Endothelial cell of umbilical vein (primary cell): ENCODE results near the gene ARHGEF10L. TPM values are rescaled to one million over a fixed set of nuclear protein-coding genes. Genes with fewer than 3 reads are reported as not detected.

Experiments used
- BruUV-seq: library from RNA; stranded (reverse); fragments of 400-500 nt; replicated peaks from 2 replicates; lab custom pipeline; 2021; lab: Mats Ljungman, UMichigan
- CTCF ChIA-PET: fragments of 300-600, 350-600 bp; sonication (Branson Sonifier 250); formaldehyde crosslinking; loops from one replicate; lab custom pipeline; 2021; ENCODE audit warnings: antibody characterized with exemption, inconsistent platforms; lab: Charles Lee
- POLR2A ChIA-PET: fragments of 300-600, 350-600 bp; sonication (Branson Sonifier 250); formaldehyde crosslinking; loops from one replicate; lab custom pipeline; 2021; ENCODE audit warnings: antibody characterized with exemption, inconsistent platforms; lab: Charles Lee
- DNase-seq: peaks from one replicate; pipeline ENCODE4 v3.0.0-alpha.2; 2011; ENCODE audit warnings: low read depth, low spot score
- FAIRE-seq: peaks from 2 replicates; lab custom pipeline; 2011; peaks lifted over from hg19 to GRCh38; lab: Jason Lieb, UNC
- H2AFZ ChIP-seq: 2 replicates; pipeline ENCODE4 v1.6.0; 2012; ENCODE audit warnings: low read depth, low read length, control low read depth, inconsistent platforms
- H3K27ac ChIP-seq: 2 replicates; pipeline ENCODE4 v1.5.1; 2011; ENCODE audit warnings: low read depth, mild to moderate bottlenecking, control low read depth, low read length, moderate library complexity; ENCODE audit not compliant: insufficient read depth
- H3K27me3 ChIP-seq, 2 experiments: 2 replicates each; pipeline versions ENCODE4 v1.6.0 to v1.6.1; 2011; ENCODE audit warnings: low read length in 2 of 2, mixed read lengths in 1 of 2; ENCODE audit not compliant: control insufficient read depth in 2 of 2, insufficient read depth in 2 of 2
- H3K36me3 ChIP-seq, 2 experiments: 2 replicates in 1 of 2; 3 replicates in 1 of 2; pipeline ENCODE4 v1.5.1; 2011; ENCODE audit warnings: low read length in 2 of 2, mild to moderate bottlenecking in 1 of 2, moderate library complexity in 1 of 2; ENCODE audit not compliant: control insufficient read depth in 2 of 2, insufficient read depth in 2 of 2; ENCODE audit errors: extremely low read depth in 1 of 2
- H3K4me1 ChIP-seq: 3 replicates; pipeline ENCODE4 v1.5.1; 2011; ENCODE audit warnings: mild to moderate bottlenecking, low read length; ENCODE audit not compliant: control insufficient read depth, insufficient read depth; ENCODE audit errors: extremely low read depth
- H3K4me2 ChIP-seq: 2 replicates; pipeline ENCODE4 v1.6.1; 2011; ENCODE audit warnings: low read length, control low read depth, mixed read lengths; ENCODE audit not compliant: insufficient read depth
- H3K4me3 ChIP-seq, 3 experiments: fragments of 200-600 bp in 1 of 3; sonication (generic), shearing (Covaris generic) in 1 of 3; replicated peaks in 1 of 3; 2 replicates each; pipeline ENCODE4 v1.5.1; 2011 to 2016; ENCODE audit warnings: control low read depth in 3 of 3, low read length in 3 of 3, mild to moderate bottlenecking in 2 of 3, inconsistent platforms in 1 of 3, low read depth in 1 of 3, moderate library complexity in 1 of 3; ENCODE audit not compliant: insufficient read depth in 1 of 3
- H3K79me2 ChIP-seq: 2 replicates; pipeline ENCODE4 v1.6.0; 2012; ENCODE audit warnings: low read length, inconsistent platforms; ENCODE audit not compliant: control insufficient read depth, insufficient read depth
- H3K9ac ChIP-seq: replicated peaks from 2 replicates; pipeline ENCODE3; 2011; ENCODE audit warnings: low read length, control low read depth; ENCODE audit not compliant: insufficient read depth; ENCODE audit errors: extremely low read depth
- H3K9me1 ChIP-seq: replicated peaks from 3 replicates; pipeline ENCODE4 v1.6.0; 2011; ENCODE audit warnings: mild to moderate bottlenecking, low read length; ENCODE audit not compliant: control insufficient read depth, insufficient read depth; ENCODE audit errors: extremely low read depth
- H3K9me3 ChIP-seq: replicated peaks from 2 replicates; pipeline ENCODE4 v1.5.1; 2012; ENCODE audit warnings: low read length, inconsistent platforms; ENCODE audit not compliant: control insufficient read depth, insufficient read depth
- H4K20me1 ChIP-seq: replicated peaks from 2 replicates; pipeline ENCODE3; 2011; ENCODE audit warnings: mild to moderate bottlenecking, low read length; ENCODE audit not compliant: control insufficient read depth, insufficient read depth; ENCODE audit errors: extremely low read depth
- CTCF ChIP-seq, 2 donors: IDR thresholded peaks; 1 replicate in 1 of 2; 2 replicates in 1 of 2; pipeline ENCODE4 v1.5.1; 2011; ENCODE audit warnings: low read length in 2 of 2, mild to moderate bottlenecking in 2 of 2, moderate library complexity in 2 of 2, control low read depth in 1 of 2, inconsistent platforms in 1 of 2, low read depth in 1 of 2; ENCODE audit not compliant: insufficient read depth in 1 of 2; ENCODE audit errors: extremely low read depth in 1 of 2
- EZH2 ChIP-seq: IDR thresholded peaks from 2 replicates; pipeline ENCODE4 v1.6.1; 2012; ENCODE audit warnings: borderline replicate concordance, low read depth, mild to moderate bottlenecking, moderate library complexity, low read length, inconsistent platforms; ENCODE audit not compliant: severe bottlenecking
- FOS ChIP-seq: IDR thresholded peaks from 2 replicates; pipeline ENCODE4 v1.6.1; 2011; ENCODE audit warnings: mild to moderate bottlenecking, low read length, moderate library complexity, borderline replicate concordance; ENCODE audit not compliant: insufficient read depth
- GATA2 ChIP-seq: IDR thresholded peaks from 2 replicates; pipeline ENCODE4 v1.7.0; 2011; ENCODE audit warnings: low read depth, mild to moderate bottlenecking, moderate library complexity, mixed read lengths, low read length; ENCODE audit not compliant: insufficient read length, insufficient read depth
- JUN ChIP-seq: IDR thresholded peaks from 2 replicates; pipeline ENCODE4 v1.6.1; 2011; ENCODE audit warnings: borderline replicate concordance, low read depth; ENCODE audit not compliant: insufficient read length, insufficient read depth
- MAX ChIP-seq: IDR thresholded peaks from 2 replicates; pipeline ENCODE4 v1.6.1; 2011; ENCODE audit not compliant: insufficient read depth, insufficient read length
- MYC ChIP-seq: IDR thresholded peaks from one replicate; pipeline ENCODE4 v1.6.1; 2011; ENCODE audit warnings: mild to moderate bottlenecking, low read depth, low read length
- POLR2A ChIP-seq: IDR thresholded peaks from 2 replicates; pipeline ENCODE4 v1.6.1; 2012; ENCODE audit warnings: low read depth, mild to moderate bottlenecking, control low read depth, low read length
- POLR2AphosphoS5 ChIP-seq: IDR thresholded peaks from 2 replicates; pipeline ENCODE4 v1.6.1; 2012; ENCODE audit warnings: low read depth, mild to moderate bottlenecking, control low read depth, low read length, moderate library complexity; ENCODE audit not compliant: insufficient read depth
- dilution Hi-C: fragments of 300-500 bp; cut with MboI; formaldehyde crosslinking; loops from one replicate; pipeline ENCODE4 v1.15.0; 2019; ENCODE audit warnings: low sequenced_read_pairs; ENCODE audit not compliant: extremely low pct_ligation_motif_present
- intact Hi-C: fragments of 100-400 bp; cut with micrococcal nuclease; formaldehyde crosslinking; loops from one replicate; pipeline ENCODE4 v1.10.0; 2022
- polyA plus RNA-seq, 4 experiments: library from polyadenylated mRNA; depleted of rRNA in 3 of 4; stranded (reverse) in 3 of 4; unstranded in 1 of 4; fragments of >200 nt; gene quantifications; 2 replicates each; pipeline versions ENCODE4 v1.2.1 to v1.2.3, GENCODE V29; 2011 to 2012; ENCODE audit warnings: missing spikeins in 1 of 4
- total RNA-seq: library from RNA; stranded (reverse); gene quantifications from 2 replicates; pipeline ENCODE4 v1.2.3, GENCODE V29; 2021

The ARHGEF10L gene
- total and polyA plus RNA-seq, 2 donors (not counting 3 experiments of a cell fraction or from before 2014, with no cell fraction given) = 1.9 to 5.2 TPM

- no peak for DNase-seq
- BruUV-seq = no TSS peak
- H3K9me3 ChIP-seq = no peaks in the 10 kb centered on the region
- FAIRE-seq = no peak
- H3K79me2 ChIP-seq = no peaks in the 10 kb centered on the region
- POLR2A ChIA-PET = no interaction called here
- H3K4me1 ChIP-seq = no peaks in the 10 kb centered on the region
- CTCF ChIA-PET = interaction anchor here (1.3 to 1.5 kb wide), 2 partner anchors 8 to 16 kb away, joined by 4 to 6 read pairs; no protein-coding TSS in a partner anchor
- H3K9me1 ChIP-seq = no peaks in the 10 kb centered on the region
- no peaks in the 10 kb centered on the region for H4K20me1 ChIP-seq
- no peak overlapping the region for H3K4me2 ChIP-seq
- no peak overlapping the region for H3K9ac ChIP-seq
- no peaks in the 10 kb centered on the region for H3K36me3 ChIP-seq
- TF ChIP-seq EZH2 = no peak
- TF ChIP-seq POLR2A = no peak
- TF ChIP-seq MAX = no peak
- TF ChIP-seq MYC = no peak
- TF ChIP-seq POLR2AphosphoS5 = no peak
- TF ChIP-seq JUN = no peak
- no peak for TF ChIP-seq GATA2
- TF ChIP-seq CTCF (IDR thresholded peaks at IDR 0.05; ENCODE audit: extremely low read depth in 1 of 2, insufficient read depth in 1 of 2, low read depth in 1 of 2, low read length in 2 of 2) = no peak
- TF ChIP-seq FOS = no peak
- intact Hi-C loops = no loop called here
- no peak overlapping the region for H3K27ac ChIP-seq
- dilution Hi-C loops = no loop called here
- no peak overlapping the region for H2AFZ ChIP-seq
- H3K4me3 ChIP-seq = no peak overlapping the region
- H3K27me3 ChIP-seq = no peaks in the 10 kb centered on the region
These were observed 105.8 kb downstream of the ARHGEF10L start for GRCh38 chr1:17645068-17645911.
